Left lung (tissue), 10 donors: ENCODE data around the gene KIF12. TPM values are rescaled to one million over a fixed set of nuclear protein-coding genes. Genes with fewer than 3 reads are reported as not detected.

ENCODE experiments used
- ATAC-seq: fragments of 200-7000 bp; cut with Tn5 transposase; one replicate; pipeline ENCODE4 v1.9.1; 2020; ENCODE audit warnings: moderate library complexity
- DNase-seq, 4 donors: peaks; one replicate each; pipeline ENCODE4 v3.0.0-alpha.2; 2013 to 2020
- H3K27ac ChIP-seq, 2 donors: fragments of 200-600 bp; sonication (generic) in 1 of 2; one replicate each; pipeline versions ENCODE4 v1.5.0 to v1.8.0; 2020 to 2021
- H3K27me3 ChIP-seq, 2 donors: fragments of 200-600 bp; sonication (generic) in 1 of 2; one replicate each; pipeline versions ENCODE4 v1.5.0 to v1.8.0; 2020 to 2021
- H3K36me3 ChIP-seq, 2 donors: fragments of 200-600 bp; sonication (generic) in 1 of 2; one replicate each; pipeline versions ENCODE4 v1.5.0 to v1.8.0; 2020 to 2021
- H3K4me1 ChIP-seq, 2 donors: fragments of 200-600 bp; one replicate each; pipeline ENCODE4 v1.8.0; 2021
- H3K4me3 ChIP-seq, 2 donors: fragments of 200-600 bp; sonication (generic) in 1 of 2; one replicate each; pipeline versions ENCODE4 v1.5.0 to v1.8.0; 2020 to 2021; ENCODE audit warnings: mild to moderate bottlenecking in 1 of 2
- H3K9me3 ChIP-seq, 2 donors: fragments of 200-600 bp; sonication (generic) in 1 of 2; one replicate each; pipeline versions ENCODE4 v1.5.0 to v1.8.0; 2020 to 2021
- CTCF ChIP-seq, 2 donors: fragments of 200-600 bp; sonication (generic) in 1 of 2; IDR thresholded peaks; one replicate each; pipeline versions ENCODE4 v1.5.0 to v1.8.0; 2021; ENCODE audit warnings: antibody characterized with exemption in 2 of 2
- intact Hi-C, 2 donors: fragments of 100-400 bp; cut with DNase I; formaldehyde crosslinking; loops; one replicate each; pipeline versions ENCODE4 v1.11.2 to v1.14.2; 2022
- polyA plus RNA-seq, 6 donors: library from polyadenylated mRNA; unstranded; fragments of 120-200 nt; gene quantifications; one replicate each; pipeline ENCODE4 v1.2.1, GENCODE V29; 2013; ENCODE audit not compliant: insufficient read length in 6 of 6
- total RNA-seq, 2 donors: library from RNA; stranded (reverse); fragmentation: NEBNext Ultra II Directional; extraction: Animal tissue kit (Norgen Biotek cat#: 25700); gene quantifications; one replicate each; pipeline ENCODE4 v1.2.1, GENCODE V29; 2021
- donor health status: DM: no; HTN: yes; CAD: no.
- donor health status: DM: no; HTN: no; CAD: no.

The KIF12 gene
- total and polyA plus RNA-seq, 8 donors = 2.4 to 54.7 (median 43.3) TPM

DNA sequence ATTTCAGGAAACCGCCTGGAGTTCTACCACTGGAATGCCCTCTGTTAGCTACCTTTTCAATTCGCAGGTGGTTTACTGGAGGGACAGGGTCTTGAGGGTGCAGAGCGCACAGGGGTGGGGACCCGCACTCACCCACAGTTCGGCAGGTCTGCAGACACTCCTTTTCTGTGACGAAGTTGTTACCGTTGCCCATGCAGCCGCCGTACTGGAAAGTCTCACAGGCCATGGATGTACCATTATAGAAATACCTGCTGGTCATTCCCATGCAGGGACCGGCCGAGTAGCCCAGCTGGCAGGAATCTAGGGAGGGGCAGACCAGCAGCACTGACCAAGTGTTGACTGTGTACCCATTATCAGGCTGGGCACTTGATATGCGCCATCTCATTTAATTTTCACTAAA, 37.8 kb downstream of the KIF12 start:
- H3K4me3 ChIP-seq = no peak overlapping the region
- H3K9me3 ChIP-seq = no peaks in the 10 kb centered on the region
- H3K27ac ChIP-seq = no peak overlapping the region
- H3K27me3 ChIP-seq = peaks cover 0 to 4% of the 10 kb centered on the region in 2 donors
- no peak for TF ChIP-seq CTCF (IDR thresholded peaks at IDR 0.05)
- intact Hi-C loops = no loop called here
- DNase-seq (no peak), ATAC-seq (no peak)
- H3K4me1 ChIP-seq = no peaks in the 10 kb centered on the region
- no peaks in the 10 kb centered on the region for H3K36me3 ChIP-seq

DNA sequence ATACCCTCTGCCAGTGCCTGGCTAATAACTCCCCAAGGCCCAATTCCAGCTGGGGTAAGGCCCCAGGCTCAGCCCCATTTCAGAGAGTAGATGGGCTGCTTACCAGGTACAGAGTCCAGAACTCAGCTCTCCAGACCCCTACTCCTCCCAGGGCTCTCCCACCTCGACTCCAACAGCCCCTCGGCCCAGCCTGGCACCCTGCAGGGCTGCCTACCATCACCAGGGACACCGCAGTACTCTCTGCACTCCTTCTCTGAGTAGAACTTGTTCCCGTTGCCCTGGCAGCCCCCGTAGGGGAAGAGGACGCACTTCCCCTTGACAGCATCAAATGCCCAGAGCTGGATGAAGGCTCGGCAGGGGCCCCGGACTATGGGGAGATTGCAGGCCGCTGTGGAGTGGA, 38.4 kb downstream of the KIF12 start:
- Histone ChIP-seq H3K36me3 (no peaks in the 10 kb centered on the region), H3K27ac (no peak overlapping the region), H3K4me3 (no peak overlapping the region), H3K4me1 (no peaks in the 10 kb centered on the region), H3K9me3 (no peaks in the 10 kb centered on the region), H3K27me3 (peaks cover 0 to 1% of the 10 kb centered on the region in 2 donors)
- DNase-seq = no peak
- intact Hi-C loops = no loop called here
- TF ChIP-seq CTCF (IDR thresholded peaks at IDR 0.05) = no peak
- no peak for ATAC-seq

DNA sequence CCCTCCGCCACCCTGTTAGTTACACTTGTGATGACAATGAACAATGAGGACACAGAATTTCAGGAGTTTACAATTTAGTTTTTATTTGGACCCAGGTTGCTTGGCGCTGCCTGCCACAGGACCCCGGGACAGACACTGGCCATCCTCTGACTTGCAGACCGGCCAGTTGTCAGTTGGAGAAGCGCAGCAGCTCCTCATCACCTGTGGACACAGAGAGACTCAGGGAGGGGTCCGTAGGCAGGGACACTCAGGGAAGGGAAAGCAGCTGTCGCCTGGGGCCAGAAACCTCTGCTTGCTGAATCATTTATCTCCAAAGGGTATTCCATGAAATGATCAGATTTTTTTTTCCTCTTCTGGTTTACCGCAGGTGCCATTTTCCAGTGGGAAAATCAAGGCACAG, 39.0 kb downstream of the KIF12 start:
- H3K4me3 ChIP-seq = no peak overlapping the region
- no peak for TF ChIP-seq CTCF (IDR thresholded peaks at IDR 0.05)
- H3K27me3 ChIP-seq = no peaks in the 10 kb centered on the region
- H3K27ac ChIP-seq = no peak overlapping the region
- no peaks in the 10 kb centered on the region for H3K36me3 ChIP-seq
- DNase-seq = no peak
- intact Hi-C loops = no loop called here
- ATAC-seq = no peak
- H3K9me3 ChIP-seq = no peaks in the 10 kb centered on the region
- H3K4me1 ChIP-seq = no peaks in the 10 kb centered on the region

GRCh38 chr9:114059047-114059803, 39.9 kb downstream of the KIF12 start:
- Histone ChIP-seq H3K9me3 (no peaks in the 10 kb centered on the region), H3K27me3 (no peaks in the 10 kb centered on the region), H3K4me1 (no peaks in the 10 kb centered on the region), H3K4me3 (no peak overlapping the region), H3K27ac (no peak overlapping the region), H3K36me3 (no peaks in the 10 kb centered on the region)
- DNase-seq = no peak
- intact Hi-C loops = no loop called here
- TF ChIP-seq CTCF (IDR thresholded peaks at IDR 0.05) = no peak
- no peak for ATAC-seq

- no peaks in the 10 kb centered on the region for H3K9me3 ChIP-seq
Observed at GRCh38 chr9:114058688-114059046, 40.4 kb downstream of the KIF12 start.

More at GRCh38 chr9:114058688-114059046, 40.4 kb downstream of the KIF12 start:
- Histone ChIP-seq H3K27ac (no peak overlapping the region), H3K4me1 (no peaks in the 10 kb centered on the region), H3K27me3 (no peaks in the 10 kb centered on the region), H3K4me3 (no peak overlapping the region), H3K36me3 (no peaks in the 10 kb centered on the region)
- ATAC-seq = no peak
- no peak for DNase-seq
- TF ChIP-seq CTCF (IDR thresholded peaks at IDR 0.05) = no peak
- intact Hi-C loops = no loop called here
